GM18858 (cell line): ENCODE measurements around the gene SYT13.

ENCODE experiments used
- ATAC-seq: cut with Tn5 transposase; IDR thresholded peaks from one replicate; pipeline ENCODE4 v1.9.1; 2021; ENCODE audit not compliant: unreplicated experiment

The SYT13 gene

DNA sequence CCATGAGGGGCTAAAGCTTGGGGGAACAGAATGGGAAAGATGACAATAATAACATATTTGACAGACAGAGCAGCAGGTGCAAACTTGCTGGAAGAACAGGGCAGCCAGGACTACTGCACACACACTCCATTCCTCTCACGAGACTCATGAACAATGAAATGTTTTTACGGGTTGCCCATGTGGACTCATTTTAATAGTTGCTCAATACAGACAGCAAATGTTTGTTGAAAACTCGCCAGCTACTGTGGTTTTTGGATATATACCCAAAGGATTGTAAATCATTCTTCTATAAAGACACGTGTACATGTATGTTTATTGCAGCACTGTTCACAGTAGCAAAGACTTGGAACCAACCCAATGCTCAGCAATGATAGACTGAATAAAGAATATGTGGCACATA lies 10.3 kb downstream of the SYT13 start:
- ATAC-seq = no peak

DNA sequence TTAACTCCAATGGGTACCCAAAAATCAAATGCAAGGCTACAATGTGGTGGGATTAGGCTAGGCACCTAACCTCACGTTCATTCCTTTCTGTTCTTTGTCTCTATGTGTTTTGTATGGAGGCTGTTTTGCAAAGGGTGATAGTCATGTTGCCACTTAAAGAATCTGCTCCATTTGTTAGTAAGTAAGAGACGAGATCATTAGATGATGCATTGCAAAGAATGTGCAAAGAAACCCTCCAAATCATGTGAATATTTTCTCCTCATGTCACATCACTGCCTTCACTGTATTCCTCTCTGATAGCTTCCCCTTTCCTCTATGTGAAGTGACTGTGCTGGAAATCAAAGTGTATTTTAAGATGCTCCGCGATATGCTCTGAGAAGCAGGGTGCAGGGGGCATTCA lies 11.9 kb downstream of the SYT13 start:
- ATAC-seq = no peak

DNA sequence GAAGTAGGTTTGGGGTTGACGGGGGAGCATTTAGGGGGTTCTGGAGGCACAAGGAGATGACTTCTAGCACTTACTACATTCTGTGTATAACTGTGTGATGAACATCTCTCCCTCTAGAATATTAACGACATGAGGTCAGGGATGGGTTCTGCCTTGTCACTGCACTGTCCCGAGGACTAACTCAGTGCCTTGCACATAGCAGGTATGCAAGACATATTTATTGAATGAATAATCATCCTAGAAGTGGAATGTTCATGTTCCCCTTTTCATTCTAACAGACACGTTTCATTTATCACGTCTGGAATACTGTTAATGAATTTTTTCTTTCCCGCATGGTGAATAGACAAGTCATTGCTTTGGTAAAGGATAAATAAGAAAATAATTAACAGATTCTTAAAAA lies 12.6 kb downstream of the SYT13 start:
- no peak for ATAC-seq

- no peak for ATAC-seq
Measured at GRCh38 chr11:45272701-45273100, 13.4 kb downstream of the SYT13 start.

GRCh38 chr11:45270946-45271716 lies 15.0 kb downstream of the SYT13 start:
- no peak for ATAC-seq

DNA sequence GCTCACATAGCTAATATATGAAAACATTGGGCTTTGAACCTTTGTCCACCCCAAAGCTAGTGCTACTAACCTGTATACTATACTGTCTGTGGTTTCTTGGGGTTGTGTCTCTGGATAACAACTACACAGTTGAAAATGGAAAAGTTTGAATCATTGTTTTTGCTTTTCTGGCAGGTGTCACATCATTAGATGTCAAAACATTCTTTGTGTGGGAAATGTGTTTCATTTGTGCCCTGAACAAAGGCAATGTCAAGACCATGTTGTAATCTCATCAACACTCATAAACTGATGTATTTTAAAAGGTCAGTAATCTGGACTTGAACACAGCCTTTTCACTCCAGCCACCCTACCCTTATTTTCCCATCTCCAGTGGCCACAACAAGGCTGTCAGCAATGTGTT lies 16.5 kb downstream of the SYT13 start:
- no peak for ATAC-seq

- ATAC-seq = no peak
Measured at GRCh38 chr11:45267652-45268299, 18.4 kb downstream of the SYT13 start.

DNA sequence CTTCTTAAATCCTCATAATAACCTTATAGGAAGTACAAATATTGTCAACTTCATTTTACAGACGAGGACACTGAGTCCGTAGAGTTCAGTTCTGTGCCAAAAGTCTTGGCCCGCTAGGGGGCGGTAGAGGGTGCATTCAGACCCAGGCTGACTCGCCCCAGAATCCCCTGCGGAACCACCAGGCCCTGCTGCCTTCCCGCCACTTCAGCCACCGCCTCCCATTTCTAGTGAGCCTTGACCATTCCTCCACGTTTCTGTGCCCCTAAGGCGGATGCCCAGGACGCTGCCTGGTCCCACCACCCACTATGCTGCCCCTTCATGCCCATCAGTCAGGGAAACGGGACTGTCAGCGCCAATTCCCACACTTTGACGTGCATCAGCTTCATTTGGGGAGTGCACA lies 19.1 kb downstream of the SYT13 start:
- ATAC-seq = no peak

DNA sequence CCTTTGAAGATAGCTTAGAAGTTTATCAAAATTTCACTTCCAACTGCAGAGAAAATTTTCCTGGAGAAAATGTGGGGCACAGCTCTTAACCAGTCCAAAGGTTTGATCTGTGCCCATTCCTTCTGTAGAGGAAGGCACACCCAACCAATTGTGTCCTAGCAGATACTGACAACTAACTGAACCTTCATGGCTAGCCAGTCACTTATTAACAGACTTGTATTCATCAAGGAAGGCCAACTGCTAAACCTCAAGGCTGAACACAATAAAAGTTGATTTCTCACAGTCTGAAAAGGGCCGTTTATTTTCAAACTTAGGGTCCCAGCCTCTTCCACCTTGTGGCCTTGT lies 19.5 kb downstream of the SYT13 start:
- no peak for ATAC-seq

- ATAC-seq = no peak
Measured at GRCh38 chr11:45265969-45266675, 20.0 kb downstream of the SYT13 start.

GRCh38 chr11:45264839-45265515 lies 21.2 kb downstream of the SYT13 start:
- no peak for ATAC-seq

GRCh38 chr11:45263773-45264172 lies 22.4 kb downstream of the SYT13 start:
- no peak for ATAC-seq

GRCh38 chr11:45262900-45263299 lies 23.2 kb downstream of the SYT13 start:
- no peak for ATAC-seq

DNA sequence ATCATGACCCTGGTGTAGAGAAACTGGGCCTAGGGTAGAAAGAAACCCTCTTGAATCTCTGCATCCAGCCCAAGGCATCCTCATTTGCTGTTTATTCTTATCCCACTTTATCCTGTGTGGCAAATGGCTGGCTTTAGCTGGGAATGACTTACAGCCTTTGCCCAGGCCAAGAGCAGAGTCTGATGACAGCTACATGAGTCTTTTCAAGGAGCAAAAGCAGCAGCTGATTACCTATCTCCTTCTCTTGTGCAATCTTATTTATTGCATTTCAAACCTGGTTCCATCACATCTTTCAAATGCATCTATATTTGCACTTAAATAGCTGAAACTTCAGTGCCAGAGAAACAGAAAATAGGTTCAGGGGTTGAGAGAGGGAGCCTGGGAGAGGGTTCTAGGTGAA lies 26.1 kb downstream of the SYT13 start:
- no peak for ATAC-seq

DNA sequence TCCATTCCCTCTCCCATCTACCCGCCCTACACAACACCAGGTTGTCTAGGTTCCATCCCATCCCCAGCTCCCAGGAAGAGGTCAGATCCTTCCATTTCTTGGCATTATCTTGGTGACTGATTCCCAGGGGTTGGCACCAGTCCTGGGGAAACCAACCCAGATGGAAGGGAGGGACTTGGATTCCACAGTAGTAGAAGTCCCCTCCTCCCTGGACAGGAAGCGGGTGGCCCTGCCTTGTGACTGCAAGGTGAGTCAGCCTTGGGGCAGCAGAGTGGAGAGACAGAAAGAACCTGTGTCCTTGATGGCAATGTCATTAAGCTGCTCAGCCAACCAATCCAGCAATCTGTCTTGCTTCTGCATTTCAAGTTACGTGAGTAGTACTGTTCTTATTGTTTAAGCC lies 26.5 kb downstream of the SYT13 start:
- no peak for ATAC-seq

- ATAC-seq = no peak
Measured at GRCh38 chr11:45258982-45259530, 27.1 kb downstream of the SYT13 start.

GRCh38 chr11:45254070-45254469 lies 32.1 kb downstream of the SYT13 start:
- ATAC-seq = no peak

GRCh38 chr11:45253640-45254039 lies 32.5 kb downstream of the SYT13 start:
- ATAC-seq = no peak

GRCh38 chr11:45252877-45253276 lies 33.3 kb downstream of the SYT13 start:
- ATAC-seq = no peak

DNA sequence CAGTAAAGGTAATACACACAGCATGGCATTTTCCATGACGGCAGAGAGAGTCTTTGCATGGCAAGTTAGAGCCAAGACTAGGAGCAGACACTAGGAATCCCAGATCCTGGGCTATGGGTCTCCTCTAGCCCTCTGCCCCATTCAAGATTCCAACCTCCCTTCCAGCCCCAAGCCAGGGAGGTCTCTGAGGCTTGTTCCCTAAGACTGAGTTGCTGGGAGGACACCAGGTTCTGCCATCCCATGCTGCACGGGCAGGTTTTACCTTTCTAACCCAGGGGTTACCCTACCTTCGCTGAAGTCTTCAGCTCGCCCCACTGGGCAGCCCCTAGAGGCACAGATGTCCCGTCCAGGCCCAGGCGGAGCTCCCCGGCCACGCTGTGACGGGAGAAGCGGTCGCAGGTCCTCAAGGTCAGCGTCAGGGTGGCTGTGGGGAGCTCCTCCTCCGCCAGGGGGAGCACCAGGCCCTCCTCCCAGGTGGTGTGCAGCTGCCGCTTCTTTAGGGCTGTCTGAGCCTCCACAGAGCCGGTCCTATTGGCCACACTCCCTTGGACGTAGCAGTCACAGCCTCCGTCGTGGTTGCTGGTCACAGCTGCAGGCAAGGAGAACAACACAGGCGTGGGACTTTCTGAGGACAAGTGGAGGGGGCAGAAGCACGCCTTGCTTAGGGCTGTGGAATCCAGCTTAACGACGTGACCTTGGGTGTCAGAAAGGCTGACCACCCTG lies 33.8 kb downstream of the SYT13 start:
- ATAC-seq = no peak
